GM15510 (cell line): ENCODE data around the gene SLC6A17.

Experiments
- POLR2A ChIP-seq: IDR thresholded peaks from 3 replicates; pipeline ENCODE4 v1.6.1; 2011; ENCODE audit warnings: borderline replicate concordance; ENCODE audit not compliant: insufficient read length; ENCODE audit errors: extremely low read depth

The SLC6A17 gene

DNA sequence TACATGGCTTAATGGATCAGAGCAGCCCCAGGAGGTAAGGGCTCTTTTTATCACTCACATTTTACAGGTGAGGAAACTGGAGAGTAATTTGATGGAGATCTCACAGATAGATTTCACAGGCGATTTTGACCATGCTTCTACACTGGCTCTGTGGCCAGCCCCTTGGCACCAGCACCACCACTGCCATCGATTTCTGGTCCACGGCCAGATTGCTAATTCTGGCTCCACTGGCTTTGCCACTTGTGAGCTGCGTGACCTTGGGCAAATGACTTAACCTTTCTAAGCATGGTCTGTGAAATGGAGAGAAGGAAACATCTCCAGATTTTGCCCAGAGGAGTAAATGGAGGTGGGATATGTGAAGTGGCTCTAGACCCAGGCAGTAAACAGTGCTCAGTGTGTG is 92.4 kb downstream of the SLC6A17 start:
- TF ChIP-seq POLR2A: no peak

- TF ChIP-seq POLR2A: no peak
Observed at GRCh38 chr1:110243146-110243545, 92.9 kb downstream of the SLC6A17 start.

GRCh38 chr1:110243574-110243973 is 93.3 kb downstream of the SLC6A17 start:
- TF ChIP-seq POLR2A: no peak

- no peak for TF ChIP-seq POLR2A
Observed at GRCh38 chr1:110245876-110246620, 95.8 kb downstream of the SLC6A17 start.

DNA sequence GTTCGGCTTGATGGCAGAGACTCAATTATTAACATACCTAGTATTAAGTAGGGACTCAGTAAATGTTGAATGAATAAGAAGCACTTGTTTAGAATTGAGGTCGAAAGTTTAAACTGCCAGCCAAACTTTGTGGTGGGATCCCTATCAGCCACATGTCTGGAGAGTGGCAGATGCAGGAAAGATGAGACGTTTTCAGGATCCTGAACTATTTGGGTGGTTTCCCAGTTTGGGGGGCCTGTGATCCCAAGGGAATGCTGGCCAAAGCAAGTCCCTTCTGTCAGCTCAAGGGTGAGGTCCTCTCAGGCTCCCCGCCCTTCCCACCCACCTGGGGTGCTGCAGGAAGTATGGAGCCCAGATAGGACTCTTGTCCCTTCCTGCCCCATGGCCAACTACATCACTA is 98.5 kb downstream of the SLC6A17 start:
- no peak for TF ChIP-seq POLR2A

GRCh38 chr1:110249256-110249655 is 99.0 kb downstream of the SLC6A17 start:
- TF ChIP-seq POLR2A: no peak

- TF ChIP-seq POLR2A: no peak
Observed at GRCh38 chr1:110250008-110250407, 99.7 kb downstream of the SLC6A17 start.

DNA sequence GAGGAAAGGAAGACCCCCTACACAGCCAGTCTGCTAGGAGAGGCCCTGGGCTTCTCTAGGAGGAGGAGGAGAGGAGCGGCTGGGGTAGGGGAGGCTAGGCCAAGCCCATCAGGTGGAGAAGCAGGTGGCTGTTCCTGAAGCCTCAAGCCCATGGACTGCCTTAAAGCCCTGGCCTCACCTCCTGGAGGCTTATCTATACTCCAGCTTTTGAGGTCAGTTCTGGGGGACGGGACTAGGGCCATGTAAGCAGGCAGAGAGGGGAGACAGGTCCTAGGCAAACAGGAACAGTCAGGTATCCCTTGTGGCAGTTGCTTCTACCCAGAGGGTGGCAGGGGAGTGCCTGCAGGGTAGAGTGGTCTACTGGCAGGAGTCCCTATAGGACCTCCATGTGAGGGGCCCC is 100.5 kb downstream of the SLC6A17 start:
- TF ChIP-seq POLR2A: no peak
